Caco-2 (cell line): Measurements from ENCODE around the gene SLC35F1. TPM values are rescaled to one million over a fixed set of nuclear protein-coding genes. Genes with fewer than 3 reads are reported as not detected.

Source experiments
- BruUV-seq: library from RNA; stranded (reverse); fragments of 400-500 nt; replicated peaks from 2 replicates; lab custom pipeline; 2021; lab: Mats Ljungman, UMichigan
- CTCF ChIA-PET: fragments of 300-600 bp; sonication (Branson Sonifier 250); formaldehyde crosslinking; loops from one replicate; lab custom pipeline; 2022; ENCODE audit warnings: antibody characterized with exemption; lab: Charles Lee
- POLR2A ChIA-PET: fragments of 300-600 bp; sonication (Branson Sonifier 250); formaldehyde crosslinking; loops from one replicate; lab custom pipeline; 2022; ENCODE audit warnings: antibody characterized with exemption; lab: Charles Lee
- DNase-seq, 2 experiments: peaks; one replicate each; pipeline versions ENCODE4 v3.0.0 to v3.0.0-alpha.2; 2020 to 2022
- H3K27me3 ChIP-seq: replicated peaks from 2 replicates; pipeline ENCODE4 v1.6.0; 2011; ENCODE audit warnings: low read length; ENCODE audit not compliant: control insufficient read depth, insufficient read depth
- H3K36me3 ChIP-seq: 2 replicates; pipeline ENCODE4 v1.5.1; 2011; ENCODE audit warnings: low read length; ENCODE audit not compliant: control insufficient read depth, insufficient read depth
- H3K4me1 ChIP-seq: fragments of 250-450 bp; sonication (Bioruptor Pico); 2 replicates; pipeline ENCODE4 v1.5.1; 2020; ENCODE audit warnings: mild to moderate bottlenecking
- H3K4me3 ChIP-seq: 2 replicates; pipeline ENCODE4 v1.5.1; 2011; ENCODE audit warnings: low read depth, mild to moderate bottlenecking, control low read depth, low read length
- H3K9me3 ChIP-seq: fragments of 250-450 bp; sonication (Bioruptor Pico); 2 replicates; pipeline ENCODE4 v1.5.1; 2020; ENCODE audit warnings: mild to moderate bottlenecking, moderate library complexity
- H3K27ac Mint-ChIP-seq: one replicate; pipeline ENCODE4 v1.8.0; 2022; ENCODE audit warnings: mixed read lengths; ENCODE audit not compliant: unreplicated experiment
- H3K27me3 Mint-ChIP-seq: one replicate; pipeline ENCODE4 v1.8.0; 2022; ENCODE audit warnings: mixed read lengths; ENCODE audit not compliant: insufficient read depth, unreplicated experiment
- H3K36me3 Mint-ChIP-seq: one replicate; pipeline ENCODE4 v1.8.0; 2022; ENCODE audit warnings: mild to moderate bottlenecking, mixed read lengths; ENCODE audit not compliant: insufficient read depth, unreplicated experiment
- H3K4me1 Mint-ChIP-seq: one replicate; pipeline ENCODE4 v1.8.0; 2022; ENCODE audit warnings: low read depth, mixed read lengths; ENCODE audit not compliant: unreplicated experiment
- H3K4me3 Mint-ChIP-seq: one replicate; pipeline ENCODE4 v1.8.0; 2022; ENCODE audit warnings: mild to moderate bottlenecking, moderate library complexity, mixed read lengths; ENCODE audit not compliant: unreplicated experiment
- H3K9me3 Mint-ChIP-seq: one replicate; pipeline ENCODE4 v1.8.0; 2022; ENCODE audit warnings: mixed read lengths; ENCODE audit not compliant: unreplicated experiment
- intact Hi-C: fragments of 100-400 bp; cut with micrococcal nuclease; formaldehyde crosslinking; loops from one replicate; pipeline ENCODE4 v1.10.0; 2022; ENCODE audit not compliant: unreplicated experiment
- total RNA-seq: library from RNA; stranded (reverse); gene quantifications from 2 replicates; pipeline ENCODE4 v1.2.3, GENCODE V29; 2022
- TF ChIP-seq, protein P1 (sequence below), 2 experiments: fragments of 200-600 bp in 1 of 2; IDR thresholded peaks; 1 replicate in 1 of 2; 2 replicates in 1 of 2; pipeline versions ENCODE4 v1.5.1 to v1.8.0; 2011 to 2022; ENCODE audit warnings: antibody characterized with exemption in 1 of 2, control low read depth in 1 of 2, inconsistent platforms in 1 of 2, low read depth in 1 of 2, low read length in 1 of 2, mild to moderate bottlenecking in 1 of 2, moderate library complexity in 1 of 2; ENCODE audit not compliant: insufficient read depth in 1 of 2, severe bottlenecking in 1 of 2, unreplicated experiment in 1 of 2

The SLC35F1 gene
- total RNA-seq, 1 experiment from 2014 or later, result not detected

DNA sequence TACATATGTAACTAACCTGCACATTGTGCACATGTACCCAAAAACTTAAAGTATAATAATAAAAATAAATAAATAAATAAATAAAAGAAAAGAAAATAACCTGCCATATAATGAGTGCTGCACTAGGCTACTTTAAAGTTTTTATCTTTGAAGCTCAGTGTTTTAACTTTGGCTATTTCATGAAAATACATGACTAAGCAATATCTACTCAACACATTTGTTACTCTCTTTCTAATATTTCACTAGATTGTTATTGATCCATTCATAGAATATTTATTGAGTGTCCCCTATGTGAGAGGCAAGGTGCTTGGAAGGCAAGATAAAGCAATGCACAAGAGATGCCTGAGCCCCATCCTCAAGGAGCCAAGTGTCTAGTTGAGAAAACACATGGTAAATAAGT, 221.7 kb downstream of the SLC35F1 start:
- Mint-ChIP-seq H3K4me3 (no peak overlapping the region), H3K27me3 (peaks cover 3% of the 10 kb centered on the region), H3K4me1 (no peaks in the 10 kb centered on the region), H3K9me3 (no peaks in the 10 kb centered on the region), H3K36me3 (no peaks in the 10 kb centered on the region), H3K27ac (no peak overlapping the region)
- ChIA-PET CTCF (no interaction called here), POLR2A (no interaction called here)
- intact Hi-C loops, result no loop called here
- BruUV-seq, result no TSS peak
- H3K4me1 ChIP-seq, result no peaks in the 10 kb centered on the region
- TF ChIP-seq, protein P1, sequence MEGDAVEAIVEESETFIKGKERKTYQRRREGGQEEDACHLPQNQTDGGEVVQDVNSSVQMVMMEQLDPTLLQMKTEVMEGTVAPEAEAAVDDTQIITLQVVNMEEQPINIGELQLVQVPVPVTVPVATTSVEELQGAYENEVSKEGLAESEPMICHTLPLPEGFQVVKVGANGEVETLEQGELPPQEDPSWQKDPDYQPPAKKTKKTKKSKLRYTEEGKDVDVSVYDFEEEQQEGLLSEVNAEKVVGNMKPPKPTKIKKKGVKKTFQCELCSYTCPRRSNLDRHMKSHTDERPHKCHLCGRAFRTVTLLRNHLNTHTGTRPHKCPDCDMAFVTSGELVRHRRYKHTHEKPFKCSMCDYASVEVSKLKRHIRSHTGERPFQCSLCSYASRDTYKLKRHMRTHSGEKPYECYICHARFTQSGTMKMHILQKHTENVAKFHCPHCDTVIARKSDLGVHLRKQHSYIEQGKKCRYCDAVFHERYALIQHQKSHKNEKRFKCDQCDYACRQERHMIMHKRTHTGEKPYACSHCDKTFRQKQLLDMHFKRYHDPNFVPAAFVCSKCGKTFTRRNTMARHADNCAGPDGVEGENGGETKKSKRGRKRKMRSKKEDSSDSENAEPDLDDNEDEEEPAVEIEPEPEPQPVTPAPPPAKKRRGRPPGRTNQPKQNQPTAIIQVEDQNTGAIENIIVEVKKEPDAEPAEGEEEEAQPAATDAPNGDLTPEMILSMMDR (IDR thresholded peaks at IDR 0.05; ENCODE audit: insufficient read depth in 1 of 2, low read depth in 1 of 2, low read length in 1 of 2, severe bottlenecking in 1 of 2, unreplicated experiment in 1 of 2), result no peak
- H3K9me3 ChIP-seq, result no peaks in the 10 kb centered on the region
- no peak for DNase-seq
- no peaks in the 10 kb centered on the region for H3K36me3 ChIP-seq
- no peak overlapping the region for H3K4me3 ChIP-seq
- H3K27me3 ChIP-seq, result no peaks in the 10 kb centered on the region

DNA sequence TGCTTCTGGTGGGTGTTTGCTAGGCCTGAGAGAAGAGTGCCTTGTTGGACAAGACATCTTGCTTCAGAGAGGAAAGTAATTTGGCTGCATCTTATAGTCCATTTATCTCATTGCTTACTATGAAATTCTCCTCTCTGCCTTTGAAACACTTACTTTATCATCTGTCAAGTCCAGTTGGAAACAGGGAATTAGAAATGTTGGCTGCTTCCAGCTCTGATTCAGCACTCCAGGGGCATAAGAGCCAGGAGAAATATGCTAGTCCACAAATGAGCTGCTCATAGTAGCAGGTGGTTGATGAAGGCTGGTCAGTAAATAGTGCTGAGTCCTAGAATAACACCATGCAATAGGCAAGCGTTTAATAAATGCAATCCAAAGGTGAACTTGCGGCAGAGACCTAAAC, 227.1 kb downstream of the SLC35F1 start:
- no peak overlapping the region for H3K4me3 ChIP-seq
- H3K4me1 Mint-ChIP-seq, result no peaks in the 10 kb centered on the region
- BruUV-seq, result no TSS peak
- TF ChIP-seq, protein P1 (IDR thresholded peaks at IDR 0.05; ENCODE audit: insufficient read depth in 1 of 2, low read depth in 1 of 2, low read length in 1 of 2, severe bottlenecking in 1 of 2, unreplicated experiment in 1 of 2), result no peak
- ChIA-PET POLR2A (no interaction called here), CTCF (no interaction called here)
- DNase-seq, result no peak
- no peaks in the 10 kb centered on the region for H3K27me3 ChIP-seq
- peaks cover 2% of the 10 kb centered on the region for H3K27me3 Mint-ChIP-seq
- no peak overlapping the region for H3K27ac Mint-ChIP-seq
- H3K36me3 ChIP-seq, result no peaks in the 10 kb centered on the region
- no peaks in the 10 kb centered on the region for H3K9me3 Mint-ChIP-seq
- H3K4me3 Mint-ChIP-seq, result no peak overlapping the region
- no peaks in the 10 kb centered on the region for H3K36me3 Mint-ChIP-seq
- intact Hi-C loops, result no loop called here
- no peaks in the 10 kb centered on the region for H3K9me3 ChIP-seq
- no peaks in the 10 kb centered on the region for H3K4me1 ChIP-seq

GRCh38 chr6:118134736-118135135, 227.7 kb downstream of the SLC35F1 start:
- H3K36me3 ChIP-seq, result no peaks in the 10 kb centered on the region
- H3K27ac Mint-ChIP-seq, result no peak overlapping the region
- no peaks in the 10 kb centered on the region for H3K36me3 Mint-ChIP-seq
- no peak overlapping the region for H3K4me3 ChIP-seq
- TF ChIP-seq, protein P1 (IDR thresholded peaks at IDR 0.05; ENCODE audit: insufficient read depth in 1 of 2, low read depth in 1 of 2, low read length in 1 of 2, severe bottlenecking in 1 of 2, unreplicated experiment in 1 of 2), result no peak
- CTCF ChIA-PET, result no interaction called here
- H3K9me3 Mint-ChIP-seq, result no peaks in the 10 kb centered on the region
- no peaks in the 10 kb centered on the region for H3K4me1 Mint-ChIP-seq
- no peak overlapping the region for H3K4me3 Mint-ChIP-seq
- H3K4me1 ChIP-seq, result no peaks in the 10 kb centered on the region
- H3K27me3 Mint-ChIP-seq, result no peaks in the 10 kb centered on the region
- no peaks in the 10 kb centered on the region for H3K9me3 ChIP-seq
- intact Hi-C loops, result no loop called here
- no peak for DNase-seq
- no peaks in the 10 kb centered on the region for H3K27me3 ChIP-seq
- no TSS peak for BruUV-seq
- POLR2A ChIA-PET, result no interaction called here
